Transverse colon (tissue), 4 donors: ENCODE results near the gene TMUB1.

ENCODE experiments used
- CTCF ChIP-seq, 5 experiments: fragments of 200-600 bp in 3 of 5; fragments of 450-650 bp in 2 of 5; sonication (generic) in 3 of 5; IDR thresholded peaks; 1 replicate in 2 of 5; 2 replicates in 3 of 5; pipeline ENCODE4 v1.5.1; 2016 to 2017; ENCODE audit warnings: antibody characterized with exemption in 5 of 5, inconsistent platforms in 3 of 5, mild to moderate bottlenecking in 2 of 5, moderate library complexity in 1 of 5
- EP300 ChIP-seq: sonication (generic); formaldehyde crosslinking; IDR thresholded peaks from one replicate; pipeline ENCODE4 v1.6.1; 2017; ENCODE audit warnings: antibody characterized with exemption, low read depth
- POLR2A ChIP-seq: fragments of 450-650 bp; IDR thresholded peaks from one replicate; pipeline ENCODE4 v1.6.1; 2016; ENCODE audit warnings: antibody characterized with exemption, mild to moderate bottlenecking, moderate library complexity
- POLR2AphosphoS5 ChIP-seq, 3 donors: sonication (generic); formaldehyde crosslinking; IDR thresholded peaks; one replicate each; pipeline ENCODE4 v1.6.1; 2016; ENCODE audit warnings: antibody characterized with exemption in 3 of 3

- TF ChIP-seq POLR2A (no peak), CTCF (IDR thresholded peaks at IDR 0.05) (no peak), POLR2AphosphoS5 (IDR thresholded peaks at IDR 0.05) (no peak), EP300 (no peak)
Measured at GRCh38 chr7:151079199-151079910, 3.9 kb downstream of the TMUB1 start.
